Esophagus squamous epithelium (tissue), 5 donors: Measurements from ENCODE around the gene MVK. TPM values are rescaled to one million over a fixed set of nuclear protein-coding genes. Genes with fewer than 3 reads are reported as not detected.

Source experiments
- DNase-seq: peaks from one replicate; lab custom pipeline; 2025; lab: John Stamatoyannopoulos, UW
- H3K27ac ChIP-seq, 4 donors: fragments of 200-600 bp; sonication (generic); one replicate each; pipeline ENCODE4 v1.5.1; 2016 to 2019; ENCODE audit warnings: mild to moderate bottlenecking in 1 of 4
- H3K27me3 ChIP-seq, 4 donors: fragments of 200-600 bp; sonication (generic); 1 replicate in 3 of 4; 2 replicates in 1 of 4; pipeline versions ENCODE4 v1.5.1 to v1.6.0; 2017 to 2021; ENCODE audit warnings: antibody characterized with exemption in 1 of 4
- H3K36me3 ChIP-seq, 3 donors: fragments of 200-600 bp; sonication (generic); one replicate each; pipeline ENCODE4 v1.5.1; 2016 to 2019
- H3K4me1 ChIP-seq, 3 donors: fragments of 200-600 bp; sonication (generic); one replicate each; pipeline ENCODE4 v1.5.1; 2017 to 2019
- H3K4me3 ChIP-seq, 4 donors: fragments of 200-600 bp; sonication (generic); 1 replicate in 3 of 4; 2 replicates in 1 of 4; pipeline ENCODE4 v1.5.1; 2016 to 2019; ENCODE audit warnings: mild to moderate bottlenecking in 2 of 4, moderate library complexity in 1 of 4
- H3K9me3 ChIP-seq, 3 donors: fragments of 200-600 bp; sonication (generic); one replicate each; pipeline ENCODE4 v1.5.1; 2016 to 2019
- CTCF ChIP-seq, 6 experiments: fragments of 450-650 bp in 4 of 6; fragments of 200-600 bp in 2 of 6; sonication (generic) in 2 of 6; IDR thresholded peaks; one replicate each; pipeline ENCODE4 v1.5.1; 2016 to 2019; ENCODE audit warnings: antibody characterized with exemption in 6 of 6, mild to moderate bottlenecking in 4 of 6, moderate library complexity in 4 of 6
- POLR2A ChIP-seq, 4 donors: fragments of 450-650 bp; IDR thresholded peaks; one replicate each; pipeline ENCODE4 v1.6.1; 2017; ENCODE audit warnings: antibody characterized with exemption in 4 of 4, mild to moderate bottlenecking in 4 of 4, moderate library complexity in 3 of 4
- WGBS, 2 donors: methylation state at CpG; one replicate each; pipeline ENCODE4 v1.1.5; 2018; 5-methylcytosine and 5-hydroxymethylcytosine counted together
- intact Hi-C: fragments of 100-400 bp; cut with DNase I; formaldehyde crosslinking; loops from one replicate; pipeline ENCODE4 v1.15.0; 2022
- total RNA-seq, 4 donors: library from RNA; depleted of rRNA; stranded (reverse); fragments of >200 nt; gene quantifications; one replicate each; pipeline ENCODE4 v1.1.0, GENCODE V29; 2016
- donor health status: DM: yes; HTN: yes; CAD: no.

The MVK gene
- total RNA-seq, 4 donors from 2014 or later: 38.9 to 62.6 (median 46.4) TPM

GRCh38 chr12:109535231-109535862 lies 38.2 kb upstream of the MVK start:
- WGBS, 2 donors: 90 to 92% methylated on average over 9 to 25 of the region's 25 CpGs
- Histone ChIP-seq H3K9me3 (no peaks in the 10 kb centered on the region), H3K27me3 (no peaks in the 10 kb centered on the region), H3K4me3 (no peak overlapping the region), H3K27ac (no peak overlapping the region), H3K36me3 (peaks cover 17 to 74% (median 18%) of the 10 kb centered on the region in 3 donors), H3K4me1 (no peaks in the 10 kb centered on the region)
- intact Hi-C loops: no loop called here
- DNase-seq: no peak
- TF ChIP-seq POLR2A (IDR thresholded peaks at IDR 0.05) (no peak), CTCF (IDR thresholded peaks at IDR 0.05) (no peak)

- Histone ChIP-seq H3K9me3 (no peaks in the 10 kb centered on the region), H3K4me3 (no peak overlapping the region), H3K27me3 (no peaks in the 10 kb centered on the region), H3K36me3 (peaks cover 15 to 74% (median 17%) of the 10 kb centered on the region in 3 donors), H3K4me1 (no peaks in the 10 kb centered on the region), H3K27ac (no peak overlapping the region)
- DNase-seq: no peak
- TF ChIP-seq CTCF (IDR thresholded peaks at IDR 0.05) (no peak), POLR2A (IDR thresholded peaks at IDR 0.05) (no peak)
- intact Hi-C loops: no loop called here
- 65 to 88% methylated on average over 3 to 4 of the region's 5 CpGs for WGBS, 2 donors
Observed at GRCh38 chr12:109535863-109536250, 37.7 kb upstream of the MVK start.

GRCh38 chr12:109537136-109537535 lies 36.5 kb upstream of the MVK start:
- no peaks in the 10 kb centered on the region for H3K4me1 ChIP-seq
- no peaks in the 10 kb centered on the region for H3K27me3 ChIP-seq
- H3K9me3 ChIP-seq: no peaks in the 10 kb centered on the region
- 87 to 89% methylated on average over 3 of the region's 8 CpGs for WGBS, 2 donors
- intact Hi-C loops: no loop called here
- H3K4me3 ChIP-seq: no peak overlapping the region
- no peak for TF ChIP-seq CTCF (IDR thresholded peaks at IDR 0.05)
- no peak for TF ChIP-seq POLR2A (IDR thresholded peaks at IDR 0.05)
- H3K36me3 ChIP-seq: peaks cover 11 to 61% (median 17%) of the 10 kb centered on the region in 3 donors
- no peak overlapping the region for H3K27ac ChIP-seq
- no peak for DNase-seq

- 85 to 92% methylated on average over 9 to 12 of the region's 16 CpGs for WGBS, 2 donors
- peaks cover 8 to 49% (median 10%) of the 10 kb centered on the region in 3 donors for H3K36me3 ChIP-seq
- H3K4me3 ChIP-seq: no peak overlapping the region
Observed at GRCh38 chr12:109538191-109538863, 35.3 kb upstream of the MVK start.

GRCh38 chr12:109539508-109539907 lies 34.1 kb upstream of the MVK start:
- Histone ChIP-seq H3K27me3 (no peaks in the 10 kb centered on the region), H3K4me3 (no peak overlapping the region), H3K27ac (no peak overlapping the region), H3K4me1 (no peaks in the 10 kb centered on the region), H3K9me3 (no peaks in the 10 kb centered on the region), H3K36me3 (peaks cover 0 to 38% (median 4%) of the 10 kb centered on the region in 3 donors)
- intact Hi-C loops: no loop called here
- TF ChIP-seq POLR2A (IDR thresholded peaks at IDR 0.05) (no peak), CTCF (IDR thresholded peaks at IDR 0.05) (no peak)
- no peak for DNase-seq
- 60 to 75% methylated on average over 4 to 8 of the region's 9 CpGs for WGBS, 2 donors

More at GRCh38 chr12:109538191-109538863, 35.3 kb upstream of the MVK start:
- intact Hi-C loops: no loop called here
- no peaks in the 10 kb centered on the region for H3K9me3 ChIP-seq
- no peak overlapping the region for H3K27ac ChIP-seq
- TF ChIP-seq POLR2A (IDR thresholded peaks at IDR 0.05): no peak
- no peaks in the 10 kb centered on the region for H3K27me3 ChIP-seq
- DNase-seq: no peak
- no peaks in the 10 kb centered on the region for H3K4me1 ChIP-seq
